Thyroid gland (tissue), 4 donors: ENCODE measurements around the gene LDLRAD4.

Source experiments
- CTCF ChIP-seq, 6 experiments: fragments of 200-600 bp in 3 of 6; fragments of 450-650 bp in 3 of 6; sonication (generic) in 3 of 6; IDR thresholded peaks; one replicate each; pipeline ENCODE4 v1.5.1; 2016 to 2019; ENCODE audit warnings: antibody characterized with exemption in 6 of 6, mild to moderate bottlenecking in 2 of 6, inconsistent platforms in 1 of 6, moderate library complexity in 1 of 6
- POLR2A ChIP-seq, 2 donors: fragments of 450-650 bp; IDR thresholded peaks; one replicate each; pipeline ENCODE4 v1.6.1; 2017; ENCODE audit warnings: antibody characterized with exemption in 2 of 2, mild to moderate bottlenecking in 2 of 2, moderate library complexity in 1 of 2

GRCh38 chr18:13214609-13215008 is 4.0 kb upstream of the LDLRAD4 start:
- TF ChIP-seq POLR2A (IDR thresholded peaks at IDR 0.05) (no peak), CTCF (IDR thresholded peaks at IDR 0.05) (no peak)
